Large intestine (tissue), 3 donors: ENCODE measurements around the gene C1orf35. TPM values are rescaled to one million over a fixed set of nuclear protein-coding genes. Genes with fewer than 3 reads are reported as not detected.

ENCODE experiments used
- DNase-seq, 2 donors: peaks; one replicate each; pipeline versions ENCODE4 v3.0.0 to v3.0.0-alpha.2; 2013
- H3K27ac ChIP-seq: one replicate; pipeline ENCODE4 v1.5.1; 2013; ENCODE audit warnings: low read length
- H3K27me3 ChIP-seq: 2 replicates; pipeline ENCODE4 v1.6.1; 2013; ENCODE audit warnings: low read length; ENCODE audit not compliant: control insufficient read depth, insufficient read depth
- H3K36me3 ChIP-seq: 2 replicates; pipeline ENCODE4 v1.6.1; 2013; ENCODE audit warnings: low read length; ENCODE audit not compliant: control insufficient read depth, insufficient read depth
- H3K4me1 ChIP-seq: one replicate; pipeline ENCODE4 v1.6.1; 2013; ENCODE audit warnings: low read length; ENCODE audit not compliant: control insufficient read depth, insufficient read depth
- H3K4me3 ChIP-seq: one replicate; pipeline ENCODE4 v1.5.1; 2013; ENCODE audit warnings: low read length
- H3K9me3 ChIP-seq: one replicate; pipeline ENCODE4 v1.6.1; 2013; ENCODE audit warnings: mild to moderate bottlenecking, low read depth, low read length, moderate library complexity; ENCODE audit not compliant: control insufficient read depth
- WGBS: methylation state at CpG from one replicate; pipeline ENCODE4 v1.1.5; 2013; ENCODE audit warnings: low lambda C conversion rate; ENCODE audit not compliant: insufficient coverage; 5-methylcytosine and 5-hydroxymethylcytosine counted together
- polyA plus RNA-seq: library from polyadenylated mRNA; unstranded; fragments of 120-200 nt; gene quantifications from one replicate; pipeline ENCODE4 v1.2.1, GENCODE V29; 2013

Gene C1orf35
- polyA plus RNA-seq, 1 donor = 17.3 TPM

GRCh38 chr1:228109073-228109961 lies 6.2 kb upstream of the C1orf35 start, which contains the start of gene MRPL55:
Gene MRPL55, minus strand, starts transcription at chr1:228109299. Its CDS starts 1,039 bp downstream, at chr1:228108260.
- H3K27me3 ChIP-seq = no peaks in the 10 kb centered on the region
- peaks cover 22% of the 10 kb centered on the region for H3K36me3 ChIP-seq
- DNase-seq = peak; percentile 98 to 99
- 7% methylated on average over 3 of the region's 66 CpGs for WGBS
- H3K27ac ChIP-seq = peak within 1 kb of the TSS; percentile 99
- H3K9me3 ChIP-seq = peaks cover 4% of the 10 kb centered on the region
- H3K4me1 ChIP-seq = peaks cover 20% of the 10 kb centered on the region
- peak within 1 kb of the TSS; percentile 68 for H3K4me3 ChIP-seq

- no CpG with 5 or more reads among the region's 8 CpGs for WGBS
These were observed 5.6 kb upstream of the C1orf35 start for GRCh38 chr1:228108742-228109072.

GRCh38 chr1:228108055-228108690 lies 5.0 kb upstream of the C1orf35 start:
- Histone ChIP-seq H3K27ac (peak overlapping the region; percentile 68), H3K27me3 (no peaks in the 10 kb centered on the region), H3K4me3 (peak overlapping the region; percentile 68), H3K9me3 (peaks cover 4% of the 10 kb centered on the region), H3K4me1 (peaks cover 28% of the 10 kb centered on the region), H3K36me3 (peaks cover 22% of the 10 kb centered on the region)
- no peak for DNase-seq
- no CpG with 5 or more reads among the region's 11 CpGs for WGBS

More at GRCh38 chr1:228108742-228109072, 5.6 kb upstream of the C1orf35 start:
- Histone ChIP-seq H3K4me1 (peaks cover 24% of the 10 kb centered on the region), H3K4me3 (peak overlapping the region; percentile 68), H3K27ac (peak overlapping the region; percentile 68), H3K27me3 (no peaks in the 10 kb centered on the region), H3K36me3 (peaks cover 22% of the 10 kb centered on the region), H3K9me3 (peaks cover 4% of the 10 kb centered on the region)
- no peak for DNase-seq

DNA sequence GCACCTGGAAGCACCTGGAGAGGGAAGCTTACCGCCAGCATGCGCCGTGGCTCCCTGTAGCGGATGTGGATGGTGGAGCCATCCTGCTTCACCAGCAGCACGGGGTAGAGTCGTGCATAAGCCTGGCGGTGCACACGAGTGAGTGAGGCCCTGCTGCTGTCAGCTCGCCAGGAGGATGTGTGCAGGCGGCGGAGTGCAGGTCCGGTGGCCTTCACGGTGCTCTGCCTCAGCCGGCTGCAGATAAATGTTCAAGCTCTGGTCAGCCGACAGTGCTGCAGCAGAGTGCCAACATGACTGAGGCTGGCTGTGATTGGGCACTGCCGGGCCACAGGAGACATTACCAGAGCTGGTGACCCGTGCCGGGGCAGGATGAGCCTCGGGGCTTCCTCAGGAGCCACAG lies 4.5 kb upstream of the C1orf35 start:
- H3K36me3 ChIP-seq = peaks cover 22% of the 10 kb centered on the region
- no peak overlapping the region for H3K27ac ChIP-seq
- peaks cover 4% of the 10 kb centered on the region for H3K9me3 ChIP-seq
- H3K4me3 ChIP-seq = no peak overlapping the region
- no peaks in the 10 kb centered on the region for H3K27me3 ChIP-seq
- DNase-seq = no peak
- H3K4me1 ChIP-seq = peaks cover 28% of the 10 kb centered on the region
- no CpG with 5 or more reads among the region's 19 CpGs for WGBS

DNA sequence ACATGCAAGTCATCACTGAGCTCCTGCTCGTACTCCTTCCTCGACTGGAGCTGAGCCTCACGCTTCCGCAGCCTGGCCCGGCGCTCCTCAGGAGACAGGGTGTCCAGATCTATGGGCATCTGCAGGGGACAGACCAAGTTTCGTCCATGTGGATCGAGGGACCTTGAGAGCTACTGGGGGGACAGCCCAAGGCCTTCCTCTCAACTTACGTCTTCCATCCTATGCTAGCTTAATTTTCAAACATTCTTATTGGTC lies 3.6 kb upstream of the C1orf35 start:
- Histone ChIP-seq H3K9me3 (peaks cover 4% of the 10 kb centered on the region), H3K4me1 (peaks cover 30% of the 10 kb centered on the region), H3K4me3 (no peak overlapping the region), H3K27ac (no peak overlapping the region), H3K36me3 (peaks cover 22% of the 10 kb centered on the region), H3K27me3 (no peaks in the 10 kb centered on the region)
- no peak for DNase-seq
- WGBS = 100% methylated on average over 1 of the region's 9 CpGs

- Histone ChIP-seq H3K4me1 (peaks cover 32% of the 10 kb centered on the region), H3K27ac (no peak overlapping the region), H3K27me3 (no peaks in the 10 kb centered on the region), H3K9me3 (peaks cover 4% of the 10 kb centered on the region), H3K4me3 (no peak overlapping the region), H3K36me3 (peaks cover 24% of the 10 kb centered on the region)
- no CpG with 5 or more reads among the region's 8 CpGs for WGBS
- no peak for DNase-seq
These were observed 3.1 kb upstream of the C1orf35 start for GRCh38 chr1:228105996-228106799.

GRCh38 chr1:228105270-228105995 lies 2.3 kb upstream of the C1orf35 start:
- whole genome bisulfite sequencing = no CpG with 5 or more reads among the region's 9 CpGs
- Histone ChIP-seq H3K27ac (no peak overlapping the region), H3K4me1 (peaks cover 24% of the 10 kb centered on the region), H3K4me3 (no peak overlapping the region), H3K9me3 (peaks cover 4% of the 10 kb centered on the region), H3K27me3 (no peaks in the 10 kb centered on the region), H3K36me3 (peaks cover 31% of the 10 kb centered on the region)
- no peak for DNase-seq

- WGBS = no CpG with 5 or more reads among the region's 7 CpGs
- Histone ChIP-seq H3K27me3 (no peaks in the 10 kb centered on the region), H3K9me3 (peaks cover 4% of the 10 kb centered on the region), H3K27ac (no peak overlapping the region), H3K36me3 (peaks cover 38% of the 10 kb centered on the region), H3K4me1 (peaks cover 19% of the 10 kb centered on the region), H3K4me3 (no peak overlapping the region)
- DNase-seq = no peak
These were observed 1.6 kb upstream of the C1orf35 start for GRCh38 chr1:228104526-228105269.

DNA sequence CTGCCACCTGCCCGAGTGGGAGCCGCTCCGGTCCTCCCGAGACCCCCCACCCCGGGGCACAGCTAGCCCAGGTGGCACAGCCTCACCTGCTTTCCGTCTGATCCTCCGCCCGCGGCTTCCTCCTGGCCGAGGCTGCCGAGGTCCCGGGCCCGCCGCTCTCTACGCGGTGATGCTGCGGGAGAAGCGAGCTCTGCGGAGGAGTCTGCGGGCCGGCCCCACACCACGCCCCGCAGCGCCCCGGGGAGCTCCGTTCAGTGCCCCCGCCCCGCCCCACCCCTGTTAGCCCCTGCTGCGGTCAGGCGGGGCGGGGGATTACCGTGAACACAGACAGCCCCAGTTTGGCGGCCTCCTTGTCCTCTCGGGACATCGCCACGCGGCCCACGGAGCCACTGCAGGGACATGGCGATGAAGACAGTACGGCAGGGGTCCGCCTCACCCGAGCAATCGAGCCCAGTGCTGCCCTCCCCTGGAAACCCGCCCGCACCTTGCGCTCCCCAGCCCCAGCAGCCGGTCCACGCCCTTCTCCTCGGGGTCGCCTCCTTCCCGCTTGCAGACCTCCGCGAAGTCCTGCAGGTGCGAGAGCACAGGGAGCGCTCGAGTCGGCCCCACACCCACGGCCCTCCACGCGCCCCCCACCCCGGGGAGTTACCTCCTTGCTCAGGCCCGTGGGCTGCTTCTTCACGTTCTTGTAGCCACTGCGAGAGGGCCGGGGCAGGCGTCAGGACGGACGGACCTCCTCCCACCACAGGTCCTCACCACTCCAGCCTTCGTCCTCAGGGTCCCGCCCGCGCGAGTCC lies 933 bp downstream of the C1orf35 start:
- Histone ChIP-seq H3K4me1 (peaks cover 13% of the 10 kb centered on the region), H3K27ac (no peak overlapping the region), H3K27me3 (no peaks in the 10 kb centered on the region), H3K4me3 (peak overlapping the region; percentile 94), H3K36me3 (peaks cover 57% of the 10 kb centered on the region), H3K9me3 (no peaks in the 10 kb centered on the region)
- peak in 1 of 2 donors; percentile 68 for DNase-seq
- WGBS = no CpG with 5 or more reads among the region's 73 CpGs
